ENCODE data around the gene SPATA2L. TPM values are rescaled to one million over a fixed set of nuclear protein-coding genes. Genes with fewer than 3 reads are reported as not detected.

Gene SPATA2L
- total RNA-seq, 4 donors from 2014 or later: 10.7 to 33.6 (median 16.1) TPM

DNA sequence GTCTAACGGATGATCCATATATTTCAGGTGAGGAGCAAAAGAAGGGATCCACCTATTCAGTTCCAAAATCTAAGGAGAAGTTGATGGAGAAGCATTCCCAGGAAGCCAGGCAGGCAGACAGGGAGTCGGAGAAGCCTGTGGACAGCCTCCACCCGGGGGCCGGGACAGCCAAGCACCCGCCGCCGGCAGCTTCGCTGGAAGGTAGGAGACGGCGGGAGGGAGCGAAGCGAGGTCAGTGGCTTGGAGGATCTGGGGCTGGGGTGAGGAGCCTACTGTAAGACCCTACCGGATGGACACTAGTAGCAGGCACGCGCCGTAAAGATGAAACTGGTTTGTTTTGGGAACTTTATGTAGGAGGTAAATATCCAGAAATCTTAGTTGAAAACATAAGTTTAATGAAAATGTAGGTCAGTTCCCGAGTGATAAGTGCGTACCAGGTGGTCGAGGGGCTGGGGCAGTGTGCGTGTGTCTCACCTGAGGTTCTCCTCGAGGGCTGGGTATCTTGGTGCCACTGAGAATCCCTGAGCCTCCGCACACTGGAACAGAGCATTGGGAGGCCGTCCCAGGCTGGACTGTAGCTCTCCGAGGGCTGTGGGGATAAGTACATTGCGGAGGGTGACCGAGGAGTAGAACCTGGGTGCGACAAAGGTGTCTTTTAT, 43.2 kb downstream of the SPATA2L start:
- no peak for DNase-seq (ENCODE audit: low spot score in 2 of 2)
- WGBS, 2 donors: 12 to 16% methylated on average over 26 to 27 of the region's 27 CpGs
- peak overlapping the region in 3 of 4 donors; percentile 73 to 92 (median 81) for H3K27ac ChIP-seq

DNA sequence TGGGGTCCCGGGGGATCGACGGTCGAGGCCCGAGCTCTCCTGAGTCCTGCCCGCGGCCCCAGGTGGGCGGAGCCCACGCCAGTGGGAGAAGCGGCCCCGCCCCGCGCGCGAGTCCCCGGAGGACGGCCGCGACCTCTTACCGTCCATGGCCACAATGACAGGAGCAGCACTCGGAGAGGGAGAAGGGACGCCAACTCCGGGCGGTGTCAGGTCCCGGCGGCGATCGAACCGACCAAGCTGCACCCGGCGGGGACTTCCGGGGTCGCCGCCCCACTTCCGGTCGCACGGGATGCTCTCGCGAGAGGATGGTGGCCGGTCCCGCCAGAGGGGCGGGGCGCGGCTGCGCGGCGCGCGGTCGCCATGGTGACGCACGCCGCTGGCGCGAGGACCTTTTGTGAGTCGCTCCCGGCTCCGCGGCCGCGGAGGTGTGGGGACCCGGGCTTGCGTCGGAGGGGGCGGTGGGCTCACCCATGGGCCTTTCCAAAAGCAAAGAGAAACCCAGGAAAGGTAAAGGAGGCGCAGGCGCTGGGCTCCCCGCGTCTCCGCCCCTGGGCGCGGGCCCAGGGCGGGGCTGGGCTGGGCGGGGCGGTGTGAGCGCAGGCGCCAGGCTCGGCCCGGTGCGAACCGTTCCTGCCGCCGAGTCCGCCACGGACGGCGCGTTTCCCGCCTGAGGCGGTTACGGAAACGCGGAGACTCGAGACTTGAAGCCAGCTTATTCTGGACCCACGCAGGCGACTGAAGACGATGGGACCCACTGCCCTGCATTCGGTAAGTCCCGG, 43.9 kb downstream of the SPATA2L start, which contains the start of the genes CHMP1A and SPATA33:
CHMP1A (minus strand) TSS at position 267 of the 779 bp plus-strand sequence; CDS start at position 147, 120 bp downstream.
SPATA33 (plus strand) TSS at position 395 of the 779 bp plus-strand sequence; CDS start at position 471, 76 bp downstream.
- WGBS, 2 donors: 0 to 1% methylated on average over 22 to 23 of the region's 99 CpGs
- Histone ChIP-seq H3K27ac (peak within 1 kb of the TSS; percentile 71 to 92 (median 77)), H3K36me3 (peaks cover 0 to 35% (median 0%) of the 10 kb centered on the region in 3 donors), H3K4me3 (peak within 1 kb of the TSS; percentile 74 to 100 (median 90)), H3K4me1 (peaks cover 0 to 28% (median 11%) of the 10 kb centered on the region in 4 donors), H3K9me3 (no peaks in the 10 kb centered on the region), H3K27me3 (no peaks in the 10 kb centered on the region)
- TF ChIP-seq EP300 (IDR thresholded peaks at IDR 0.05) (peak in 1 of 2 donors; percentile 68), POLR2A (IDR thresholded peaks at IDR 0.05) (peak in 1 of 2 donors; percentile 50)
- TF ChIP-seq, protein P1, sequence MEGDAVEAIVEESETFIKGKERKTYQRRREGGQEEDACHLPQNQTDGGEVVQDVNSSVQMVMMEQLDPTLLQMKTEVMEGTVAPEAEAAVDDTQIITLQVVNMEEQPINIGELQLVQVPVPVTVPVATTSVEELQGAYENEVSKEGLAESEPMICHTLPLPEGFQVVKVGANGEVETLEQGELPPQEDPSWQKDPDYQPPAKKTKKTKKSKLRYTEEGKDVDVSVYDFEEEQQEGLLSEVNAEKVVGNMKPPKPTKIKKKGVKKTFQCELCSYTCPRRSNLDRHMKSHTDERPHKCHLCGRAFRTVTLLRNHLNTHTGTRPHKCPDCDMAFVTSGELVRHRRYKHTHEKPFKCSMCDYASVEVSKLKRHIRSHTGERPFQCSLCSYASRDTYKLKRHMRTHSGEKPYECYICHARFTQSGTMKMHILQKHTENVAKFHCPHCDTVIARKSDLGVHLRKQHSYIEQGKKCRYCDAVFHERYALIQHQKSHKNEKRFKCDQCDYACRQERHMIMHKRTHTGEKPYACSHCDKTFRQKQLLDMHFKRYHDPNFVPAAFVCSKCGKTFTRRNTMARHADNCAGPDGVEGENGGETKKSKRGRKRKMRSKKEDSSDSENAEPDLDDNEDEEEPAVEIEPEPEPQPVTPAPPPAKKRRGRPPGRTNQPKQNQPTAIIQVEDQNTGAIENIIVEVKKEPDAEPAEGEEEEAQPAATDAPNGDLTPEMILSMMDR (IDR thresholded peaks at IDR 0.05): peak in 2 of 5 experiments; percentile 16 to 22
- DNase-seq (ENCODE audit: low spot score in 2 of 2): peak; percentile 74 to 78

More for the DNA sequence above, 43.2 kb downstream of the SPATA2L start:
- no peaks in the 10 kb centered on the region for H3K27me3 ChIP-seq
- H3K9me3 ChIP-seq: no peaks in the 10 kb centered on the region
- peaks cover 0 to 37% (median 0%) of the 10 kb centered on the region in 3 donors for H3K36me3 ChIP-seq
- peaks cover 0 to 28% (median 11%) of the 10 kb centered on the region in 4 donors for H3K4me1 ChIP-seq
- TF ChIP-seq EP300 (IDR thresholded peaks at IDR 0.05) (no peak), POLR2A (IDR thresholded peaks at IDR 0.05) (no peak)
- TF ChIP-seq, protein P1 (IDR thresholded peaks at IDR 0.05): no peak
- H3K4me3 ChIP-seq: peak overlapping the region; percentile 74 to 100 (median 90)

DNA sequence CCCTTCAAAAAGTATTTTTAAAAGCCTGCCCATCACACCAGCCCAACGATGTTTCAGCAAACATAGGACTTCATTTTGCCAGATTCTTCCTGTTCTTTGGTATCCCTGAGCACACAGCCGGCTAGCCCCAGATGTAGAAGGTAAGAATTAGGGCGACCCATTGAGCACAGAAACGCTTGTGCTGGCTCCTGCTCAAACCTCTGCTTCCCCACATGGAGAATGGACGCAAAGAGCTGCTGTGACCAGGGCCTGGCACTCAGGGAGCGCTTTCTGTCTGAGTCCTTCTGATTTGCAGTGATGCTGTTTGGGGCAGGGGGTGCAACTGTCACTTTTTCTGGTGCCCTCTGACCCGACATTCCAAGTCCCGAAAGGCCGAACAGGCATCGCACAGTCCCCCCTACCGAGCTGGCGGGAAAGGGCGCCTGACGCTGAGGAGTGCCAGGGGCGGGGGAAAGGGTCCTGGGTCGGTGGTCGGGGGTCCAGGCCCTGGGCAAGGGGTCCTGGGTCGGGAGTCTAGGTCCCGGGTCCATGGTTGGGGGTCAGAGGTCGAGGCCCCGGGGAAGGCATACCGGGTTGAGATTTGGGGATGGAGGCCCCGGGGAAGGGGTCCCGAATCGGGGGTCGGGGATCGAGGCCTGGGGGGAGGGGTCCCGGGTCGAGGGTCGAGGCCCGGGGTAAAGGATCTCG, 44.9 kb downstream of the SPATA2L start:
- H3K9me3 ChIP-seq: no peaks in the 10 kb centered on the region
- H3K36me3 ChIP-seq: peaks cover 0 to 33% (median 0%) of the 10 kb centered on the region in 3 donors
- H3K4me1 ChIP-seq: peaks cover 0 to 28% (median 11%) of the 10 kb centered on the region in 4 donors
- no peak for DNase-seq (ENCODE audit: low spot score in 2 of 2)
- 33 to 36% methylated on average over 29 to 31 of the region's 32 CpGs for WGBS, 2 donors
- peak overlapping the region; percentile 71 to 92 (median 77) for H3K27ac ChIP-seq
- peak overlapping the region; percentile 74 to 100 (median 90) for H3K4me3 ChIP-seq
- no peak for TF ChIP-seq EP300 (IDR thresholded peaks at IDR 0.05)
- no peak for TF ChIP-seq POLR2A (IDR thresholded peaks at IDR 0.05)
- TF ChIP-seq, protein P1 (IDR thresholded peaks at IDR 0.05): no peak
- H3K27me3 ChIP-seq: no peaks in the 10 kb centered on the region

DNA sequence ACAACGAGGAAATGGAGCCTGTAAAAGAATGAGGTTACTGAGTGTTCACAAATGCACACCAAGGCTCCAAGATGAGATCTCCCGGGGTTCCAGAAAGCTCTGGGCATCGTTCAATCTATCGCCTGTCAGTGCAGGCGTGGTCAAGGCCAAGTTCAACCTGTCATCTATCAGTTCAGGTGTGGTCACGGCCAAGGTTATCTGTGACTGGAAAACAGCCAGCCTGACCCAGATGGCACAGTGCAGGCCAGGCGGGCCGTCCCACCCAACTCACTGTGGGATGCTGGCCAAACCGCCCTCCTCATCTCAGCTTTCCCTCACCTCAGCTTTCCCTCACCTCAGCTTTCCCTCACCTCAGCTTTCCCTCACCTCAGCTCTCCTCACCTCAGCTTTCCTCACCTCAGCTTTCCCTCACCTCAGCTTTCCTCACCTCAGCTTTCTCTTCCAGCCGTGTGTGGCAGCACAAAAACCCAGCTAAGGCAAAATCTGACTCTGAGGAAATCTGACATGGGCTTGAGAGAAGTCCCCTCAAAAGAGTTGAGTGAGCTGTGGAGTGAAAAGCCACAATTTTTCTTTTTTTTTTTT, 46.4 kb downstream of the SPATA2L start:
- Histone ChIP-seq H3K27ac (no peak overlapping the region), H3K36me3 (peaks cover 0 to 33% (median 3%) of the 10 kb centered on the region in 3 donors), H3K9me3 (no peaks in the 10 kb centered on the region), H3K4me3 (no peak overlapping the region), H3K4me1 (peaks cover 0 to 28% (median 11%) of the 10 kb centered on the region in 4 donors), H3K27me3 (no peaks in the 10 kb centered on the region)
- WGBS, 2 donors: 84 to 85% methylated on average over 10 of the region's 10 CpGs
- TF ChIP-seq POLR2A (IDR thresholded peaks at IDR 0.05) (no peak), EP300 (IDR thresholded peaks at IDR 0.05) (no peak)
- TF ChIP-seq, protein P1 (IDR thresholded peaks at IDR 0.05): no peak
- no peak for DNase-seq (ENCODE audit: low spot score in 2 of 2)

Measured in tibial nerve (tissue), 4 donors.